NCI-H1694 (cell line): ENCODE measurements around the gene ADAMTS15.
"Not testable (repeated sequence)": the region's sequence is repeated elsewhere in the genome, so short reads cannot be mapped to it uniquely, and the experiment has no call there.

Experiments
- DNase-seq: peaks from one replicate; lab custom pipeline; 2025; lab: John Stamatoyannopoulos, UW

Gene ADAMTS15

GRCh38 chr11:130437848-130438247 lies 10.6 kb upstream of the ADAMTS15 start:
- DNase-seq, result no peak

- DNase-seq, result not testable (repeated sequence)
Measured at GRCh38 chr11:130438401-130439159, 9.9 kb upstream of the ADAMTS15 start.

- no peak for DNase-seq
Measured at GRCh38 chr11:130439160-130439519, 9.3 kb upstream of the ADAMTS15 start.

- no peak for DNase-seq
Measured at GRCh38 chr11:130439876-130440275, 8.6 kb upstream of the ADAMTS15 start.

- DNase-seq, result no peak
Measured at GRCh38 chr11:130441719-130442118, 6.7 kb upstream of the ADAMTS15 start.

- no peak for DNase-seq
Measured at GRCh38 chr11:130442737-130443136, 5.7 kb upstream of the ADAMTS15 start.

GRCh38 chr11:130445788-130446187 lies 2.7 kb upstream of the ADAMTS15 start:
- DNase-seq, result no peak

- DNase-seq, result no peak
Measured at GRCh38 chr11:130448039-130448415, 418 bp upstream of the ADAMTS15 start.

- no peak for DNase-seq
Measured at GRCh38 chr11:130449310-130449990, 1.0 kb downstream of the ADAMTS15 start.

- DNase-seq, result no peak
Measured at GRCh38 chr11:130449996-130450769, 1.7 kb downstream of the ADAMTS15 start.

GRCh38 chr11:130451231-130452019 lies 3.0 kb downstream of the ADAMTS15 start:
- DNase-seq, result no peak

GRCh38 chr11:130452176-130452575 lies 3.7 kb downstream of the ADAMTS15 start:
- no peak for DNase-seq

- no peak for DNase-seq
Measured at GRCh38 chr11:130452940-130453339, 4.5 kb downstream of the ADAMTS15 start.

GRCh38 chr11:130454491-130455252 lies 6.2 kb downstream of the ADAMTS15 start:
- no peak for DNase-seq

- no peak for DNase-seq
Measured at GRCh38 chr11:130455483-130456127, 7.2 kb downstream of the ADAMTS15 start.

GRCh38 chr11:130456286-130456685 lies 7.8 kb downstream of the ADAMTS15 start:
- no peak for DNase-seq

GRCh38 chr11:130457623-130458409 lies 9.4 kb downstream of the ADAMTS15 start:
- DNase-seq, result no peak

GRCh38 chr11:130458410-130458729 lies 9.9 kb downstream of the ADAMTS15 start:
- no peak for DNase-seq

- DNase-seq, result no peak
Measured at GRCh38 chr11:130459521-130459920, 11.1 kb downstream of the ADAMTS15 start.
